Stimulated activated CD8-positive, alpha-beta memory T cell treated with anti-CD3 and anti-CD28 coated beads, Interleukin-7, amount 100 ng/mL, for 48 hours (primary cell): ENCODE results near the gene GPR176.

Experiments
- DNase-seq, 2 donors: peaks; one replicate each; pipeline ENCODE4 v3.0.0-alpha.2; 2020; ENCODE audit warnings: low read depth in 1 of 2; ENCODE audit errors: extremely low read depth in 1 of 2

Gene GPR176

GRCh38 chr15:39919748-39920509 is at the start of gene GPR176:
TSS of gene GPR176 (minus strand) at chr15:39920266. CDS start at chr15:39920026, 240 bp downstream.
- DNase-seq, result no peak

- no peak for DNase-seq
Observed at GRCh38 chr15:39969002-39969394, 48.9 kb upstream of the GPR176 start.

- DNase-seq, result no peak
Observed at GRCh38 chr15:39968273-39969001, 48.4 kb upstream of the GPR176 start.

- DNase-seq, result no peak
Observed at GRCh38 chr15:39966521-39966920, 46.5 kb upstream of the GPR176 start.

GRCh38 chr15:39963786-39964185 is 43.7 kb upstream of the GPR176 start:
- no peak for DNase-seq

- DNase-seq, result no peak
Observed at GRCh38 chr15:39961051-39961450, 41.0 kb upstream of the GPR176 start.

- no peak for DNase-seq
Observed at GRCh38 chr15:39960411-39960810, 40.3 kb upstream of the GPR176 start.

- no peak for DNase-seq
Observed at GRCh38 chr15:39959411-39959810, 39.3 kb upstream of the GPR176 start.

GRCh38 chr15:39957481-39957880 is 37.4 kb upstream of the GPR176 start:
- no peak for DNase-seq

- no peak for DNase-seq
Observed at GRCh38 chr15:39953521-39953920, 33.5 kb upstream of the GPR176 start.

- DNase-seq, result no peak
Observed at GRCh38 chr15:39951561-39951960, 31.5 kb upstream of the GPR176 start.

- DNase-seq, result no peak
Observed at GRCh38 chr15:39948817-39949216, 28.8 kb upstream of the GPR176 start.

- DNase-seq, result no peak
Observed at GRCh38 chr15:39947401-39948197, 27.5 kb upstream of the GPR176 start.

- no peak for DNase-seq
Observed at GRCh38 chr15:39946862-39947261, 26.8 kb upstream of the GPR176 start.

- DNase-seq, result no peak
Observed at GRCh38 chr15:39944726-39945125, 24.7 kb upstream of the GPR176 start.

- DNase-seq, result no peak
Observed at GRCh38 chr15:39942753-39943150, 22.7 kb upstream of the GPR176 start.

- DNase-seq, result no peak
Observed at GRCh38 chr15:39942101-39942752, 22.2 kb upstream of the GPR176 start.

GRCh38 chr15:39939487-39940452 is 19.7 kb upstream of the GPR176 start:
- DNase-seq, result no peak

- no peak for DNase-seq
Observed at GRCh38 chr15:39937696-39938095, 17.6 kb upstream of the GPR176 start.

GRCh38 chr15:39936681-39937080 is 16.6 kb upstream of the GPR176 start:
- DNase-seq, result no peak
